ENCODE measurements around the gene GOLGB1.
"Not testable (repeated sequence)": the region's sequence is repeated elsewhere in the genome, so short reads cannot be mapped to it uniquely, and the experiment has no call there.

The GOLGB1 gene

DNA sequence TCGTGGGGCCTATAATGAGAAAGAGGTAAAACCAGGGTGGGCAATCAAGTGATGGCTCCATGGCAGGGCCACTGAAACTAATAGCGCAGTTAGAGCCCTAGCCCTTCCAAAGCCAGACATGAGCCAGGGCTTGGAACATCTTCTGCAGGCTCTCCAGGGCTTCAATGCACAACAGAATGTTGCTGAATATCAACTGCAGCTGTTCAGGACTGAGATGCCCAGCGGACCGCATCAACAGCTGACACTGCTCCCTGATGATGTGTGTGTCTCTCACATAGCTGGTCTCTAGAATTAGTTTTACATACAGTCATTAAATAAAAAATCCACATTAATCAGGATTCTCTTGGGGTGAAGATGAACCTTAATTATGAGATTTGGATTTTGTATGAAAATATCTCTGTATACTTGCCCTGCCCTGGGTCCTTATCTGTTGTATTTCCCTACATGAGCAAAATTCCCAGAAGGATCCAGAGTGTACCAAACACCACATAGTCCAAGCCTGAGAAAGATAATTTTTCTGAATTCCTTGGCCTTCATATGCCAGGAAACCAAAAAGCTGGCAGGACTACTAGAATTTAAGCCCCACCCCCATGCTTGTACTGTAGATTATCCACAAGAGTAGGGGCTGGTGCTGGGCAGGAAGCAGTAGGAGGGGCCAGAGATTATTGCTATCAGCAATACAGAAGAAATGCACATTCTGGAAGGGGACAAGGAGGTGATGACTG, 7.7 kb upstream of the GOLGB1 start:
- H3K4me3 ChIP-seq (ENCODE audit: low read depth, low read length), result no peak overlapping the region
- no peak for DNase-seq (ENCODE audit: low read depth)
- TF ChIP-seq, protein P1, sequence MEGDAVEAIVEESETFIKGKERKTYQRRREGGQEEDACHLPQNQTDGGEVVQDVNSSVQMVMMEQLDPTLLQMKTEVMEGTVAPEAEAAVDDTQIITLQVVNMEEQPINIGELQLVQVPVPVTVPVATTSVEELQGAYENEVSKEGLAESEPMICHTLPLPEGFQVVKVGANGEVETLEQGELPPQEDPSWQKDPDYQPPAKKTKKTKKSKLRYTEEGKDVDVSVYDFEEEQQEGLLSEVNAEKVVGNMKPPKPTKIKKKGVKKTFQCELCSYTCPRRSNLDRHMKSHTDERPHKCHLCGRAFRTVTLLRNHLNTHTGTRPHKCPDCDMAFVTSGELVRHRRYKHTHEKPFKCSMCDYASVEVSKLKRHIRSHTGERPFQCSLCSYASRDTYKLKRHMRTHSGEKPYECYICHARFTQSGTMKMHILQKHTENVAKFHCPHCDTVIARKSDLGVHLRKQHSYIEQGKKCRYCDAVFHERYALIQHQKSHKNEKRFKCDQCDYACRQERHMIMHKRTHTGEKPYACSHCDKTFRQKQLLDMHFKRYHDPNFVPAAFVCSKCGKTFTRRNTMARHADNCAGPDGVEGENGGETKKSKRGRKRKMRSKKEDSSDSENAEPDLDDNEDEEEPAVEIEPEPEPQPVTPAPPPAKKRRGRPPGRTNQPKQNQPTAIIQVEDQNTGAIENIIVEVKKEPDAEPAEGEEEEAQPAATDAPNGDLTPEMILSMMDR (IDR thresholded peaks at IDR 0.05; ENCODE audit: insufficient read depth, low read depth, low read length, missing control alignments), result no peak

DNA sequence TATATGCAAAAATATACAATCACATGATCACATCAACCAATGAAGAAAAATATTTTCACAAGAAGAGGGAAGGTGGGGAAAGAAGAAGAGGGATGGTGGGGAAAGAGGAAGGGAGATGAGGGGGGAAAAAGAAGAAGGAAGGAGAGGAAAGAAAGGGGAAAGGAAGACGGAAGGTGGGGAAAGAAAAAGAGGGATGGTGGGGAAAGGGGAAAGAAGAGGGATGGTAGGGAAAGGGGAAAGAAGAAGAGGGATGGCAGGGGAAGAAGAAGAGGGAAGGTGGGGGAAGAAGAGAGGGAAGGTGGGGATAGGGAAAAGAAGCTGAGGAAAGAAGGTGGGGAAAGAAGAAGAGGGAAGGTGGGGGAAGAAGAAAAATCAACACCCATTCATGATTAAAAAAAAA, 3.2 kb upstream of the GOLGB1 start:
- no peak for DNase-seq (ENCODE audit: low read depth)
- TF ChIP-seq, protein P1 (IDR thresholded peaks at IDR 0.05; ENCODE audit: insufficient read depth, low read depth, low read length, missing control alignments), result no peak
- no peak overlapping the region for H3K4me3 ChIP-seq (ENCODE audit: low read depth, low read length)

DNA sequence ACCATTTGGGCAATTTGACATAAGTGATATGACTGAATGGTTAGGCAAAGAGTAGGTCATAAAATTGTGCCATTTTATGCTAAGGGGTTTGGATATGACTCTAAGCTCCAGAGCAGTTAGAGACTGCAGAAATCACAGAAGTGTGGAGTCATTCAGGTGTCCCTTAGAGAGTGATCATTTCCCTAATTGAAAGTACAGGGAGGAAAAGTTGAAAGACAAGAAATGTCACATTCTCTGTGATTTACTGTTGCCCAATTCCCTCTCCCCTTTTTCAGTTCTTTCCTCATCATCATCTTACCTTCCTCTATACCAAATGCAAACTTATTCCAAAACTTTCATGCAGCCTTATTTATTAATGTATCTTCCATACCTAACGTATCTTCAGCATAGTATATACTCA, 2.7 kb upstream of the GOLGB1 start:
- no peak for DNase-seq (ENCODE audit: low read depth)
- TF ChIP-seq, protein P1 (IDR thresholded peaks at IDR 0.05; ENCODE audit: insufficient read depth, low read depth, low read length, missing control alignments), result no peak
- no peak overlapping the region for H3K4me3 ChIP-seq (ENCODE audit: low read depth, low read length)

DNA sequence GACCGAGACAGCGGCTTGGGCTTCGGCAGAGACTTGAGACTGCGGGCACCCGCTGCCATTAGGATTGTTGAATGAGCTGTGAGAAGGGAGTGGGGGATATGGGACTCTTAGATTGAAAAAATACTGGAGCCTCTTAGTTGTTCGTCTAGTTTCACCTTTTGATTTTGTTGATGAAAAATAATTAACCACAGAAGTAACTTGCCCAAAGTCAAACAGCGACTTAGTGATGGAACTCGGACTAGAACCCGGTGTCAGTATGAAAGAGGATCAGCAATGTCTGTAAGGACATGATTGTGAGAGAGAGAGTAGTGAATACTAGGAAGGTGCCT, 510 bp upstream of the GOLGB1 start:
- TF ChIP-seq, protein P1 (IDR thresholded peaks at IDR 0.05; ENCODE audit: insufficient read depth, low read depth, low read length, missing control alignments), result no peak
- peak overlapping the region; percentile 69 for H3K4me3 ChIP-seq (ENCODE audit: low read depth, low read length)
- DNase-seq (ENCODE audit: low read depth), result no peak

DNA sequence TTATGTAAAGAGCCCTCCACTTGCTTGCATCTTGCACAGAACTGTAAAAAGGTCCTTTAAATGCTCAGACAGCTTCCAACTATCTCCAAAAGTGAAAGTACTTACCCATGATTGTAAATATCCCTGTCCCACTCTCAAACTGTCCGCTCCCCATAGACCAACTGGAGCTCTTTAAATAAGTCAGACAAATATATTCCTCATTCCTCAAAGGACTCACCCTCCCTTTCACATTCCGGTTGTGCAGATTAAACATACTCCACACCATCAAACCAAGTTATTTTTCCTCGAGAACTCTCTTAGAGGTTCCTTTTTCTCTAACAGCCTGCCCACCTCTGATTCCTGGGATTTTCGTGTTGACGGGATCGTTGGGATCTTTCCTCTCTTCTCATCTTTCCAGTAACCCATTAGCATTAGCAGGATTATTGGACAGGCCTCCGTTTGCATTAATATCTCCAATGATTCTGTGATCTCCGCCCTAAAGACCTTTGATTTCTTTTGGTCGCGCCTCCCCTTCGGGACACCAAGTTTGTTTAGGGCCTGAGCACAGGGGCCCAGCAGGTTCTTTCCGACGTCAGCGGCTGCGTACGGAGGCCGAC, 763 bp downstream of the GOLGB1 start:
- TF ChIP-seq, protein P1 (IDR thresholded peaks at IDR 0.05; ENCODE audit: insufficient read depth, low read depth, low read length, missing control alignments), result no peak
- peak; percentile 76 for DNase-seq (ENCODE audit: low read depth)
- peak overlapping the region; percentile 93 for H3K4me3 ChIP-seq (ENCODE audit: low read depth, low read length)

DNA sequence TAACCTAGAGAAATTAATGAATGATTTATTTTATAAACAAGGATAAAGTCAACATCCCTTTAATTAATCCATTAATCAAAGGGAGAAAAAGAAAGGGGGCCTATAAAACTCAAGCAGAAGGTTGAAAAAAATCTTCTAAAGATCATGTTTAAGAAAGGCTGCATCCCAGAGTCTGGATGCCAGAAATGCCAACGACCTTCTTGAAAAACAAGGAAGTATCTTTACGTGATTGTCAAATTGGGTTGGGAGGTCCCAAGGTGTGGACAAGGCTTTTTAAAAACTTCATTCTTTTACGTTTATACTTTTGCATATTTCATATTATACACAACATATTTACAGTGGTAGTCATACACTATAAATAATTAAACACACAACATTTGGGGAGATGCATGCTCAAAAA, 1.6 kb downstream of the GOLGB1 start:
- peak overlapping the region; percentile 93 for H3K4me3 ChIP-seq (ENCODE audit: low read depth, low read length)
- DNase-seq (ENCODE audit: low read depth), result no peak
- TF ChIP-seq, protein P1 (IDR thresholded peaks at IDR 0.05; ENCODE audit: insufficient read depth, low read depth, low read length, missing control alignments), result no peak

DNA sequence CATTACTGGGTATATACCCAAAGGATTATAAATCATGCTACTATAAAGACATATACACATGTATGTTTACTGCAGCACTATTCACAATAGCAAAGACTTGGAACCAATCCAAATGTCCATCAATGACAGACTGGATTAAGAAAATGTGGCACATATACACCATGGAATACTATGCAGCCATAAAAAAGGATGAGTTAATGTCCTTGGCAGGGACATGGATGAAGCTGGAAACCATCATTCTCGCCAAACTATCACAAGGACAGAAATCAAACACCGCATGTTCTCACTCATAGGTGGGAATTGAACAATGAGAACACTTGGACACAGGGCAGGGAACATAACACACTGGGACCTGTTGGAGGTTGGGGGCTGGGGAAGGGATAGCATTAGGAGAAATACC, 6.4 kb downstream of the GOLGB1 start:
- H3K4me3 ChIP-seq (ENCODE audit: low read depth, low read length); DNase-seq (ENCODE audit: low read depth): not testable (repeated sequence)
